B cell (primary cell): ENCODE measurements around the gene NPAS3. TPM values are rescaled to one million over a fixed set of nuclear protein-coding genes. Genes with fewer than 3 reads are reported as not detected.

Source experiments
- ATAC-seq: fragments of 200-7000 bp; cut with Tn5 transposase; one replicate; pipeline ENCODE4 v1.10.0; 2021; ENCODE audit warnings: low read depth, mild to moderate bottlenecking, moderate number of reproducible peaks, moderate library complexity
- CTCF ChIA-PET: fragments of 350-600 bp; sonication (Branson Sonifier 250); formaldehyde crosslinking; loops from one replicate; lab custom pipeline; 2021; ENCODE audit warnings: antibody characterized with exemption, inconsistent platforms; lab: Charles Lee
- POLR2A ChIA-PET: fragments of 350-600 bp; sonication (Branson Sonifier 250); formaldehyde crosslinking; loops from one replicate; lab custom pipeline; 2021; ENCODE audit warnings: antibody characterized with exemption; lab: Charles Lee
- DNase-seq: peaks from one replicate; pipeline ENCODE4 v3.0.0; 2013
- H2AFZ ChIP-seq: 2 replicates; pipeline ENCODE4 v1.6.1; 2012; ENCODE audit warnings: mild to moderate bottlenecking, low read depth, low read length; ENCODE audit not compliant: insufficient read depth, poor library complexity, severe bottlenecking
- H3K27ac ChIP-seq, 2 donors: 1 replicate in 1 of 2; 2 replicates in 1 of 2; pipeline ENCODE4 v1.5.1; 2012 to 2013; ENCODE audit warnings: low read length in 2 of 2, mild to moderate bottlenecking in 2 of 2, moderate library complexity in 1 of 2
- H3K27me3 ChIP-seq, 4 experiments: fragments of 200-600 bp in 1 of 4; sonication (generic) in 1 of 4; replicated peaks in 1 of 4; 1 replicate in 2 of 4; 2 replicates in 2 of 4; pipeline versions ENCODE4 v1.6.1 to v1.7.0; 2013 to 2016; ENCODE audit warnings: low read length in 3 of 4, mild to moderate bottlenecking in 2 of 4, mixed read lengths in 1 of 4, moderate library complexity in 1 of 4; ENCODE audit not compliant: insufficient read depth in 4 of 4, control insufficient read depth in 3 of 4; ENCODE audit errors: control extremely low read depth in 1 of 4
- H3K36me3 ChIP-seq, 2 experiments: replicated peaks in 1 of 2; 1 replicate in 1 of 2; 2 replicates in 1 of 2; pipeline versions ENCODE4 v1.6.1 to v1.7.1; 2013; ENCODE audit warnings: low read length in 1 of 2; ENCODE audit not compliant: insufficient read depth in 2 of 2, control insufficient read depth in 1 of 2; ENCODE audit errors: control extremely low read depth in 1 of 2, extremely low read depth in 1 of 2
- H3K4me1 ChIP-seq, 2 donors: fragments of 200-600 bp in 1 of 2; sonication (generic) in 1 of 2; 1 replicate in 1 of 2; 2 replicates in 1 of 2; pipeline versions ENCODE4 v1.5.1 to v1.6.1; 2013 to 2017; ENCODE audit warnings: low read length in 2 of 2; ENCODE audit not compliant: control insufficient read depth in 2 of 2, insufficient read depth in 2 of 2
- H3K4me2 ChIP-seq: replicated peaks from 2 replicates; pipeline ENCODE3; 2012; ENCODE audit warnings: mild to moderate bottlenecking, low read depth, low read length; ENCODE audit not compliant: poor library complexity, severe bottlenecking
- H3K4me3 ChIP-seq, 5 experiments: fragments of 200-600 bp in 1 of 5; sonication (generic) in 1 of 5; 1 replicate in 3 of 5; 2 replicates in 2 of 5; pipeline versions ENCODE4 v1.5.1 to v1.7.0; 2011 to 2016; ENCODE audit warnings: low read length in 4 of 5, mild to moderate bottlenecking in 4 of 5, low read depth in 2 of 5, control low read depth in 1 of 5, moderate library complexity in 1 of 5; ENCODE audit not compliant: insufficient read depth in 1 of 5; ENCODE audit errors: control extremely low read depth in 1 of 5, extremely low read depth in 1 of 5
- H3K79me2 ChIP-seq: fragments of 200-600 bp; sonication (generic); one replicate; pipeline ENCODE4 v1.6.0; 2016; ENCODE audit warnings: low read length; ENCODE audit not compliant: control insufficient read depth, insufficient read depth
- H3K9ac ChIP-seq: fragments of 200-600 bp; sonication (generic); 2 replicates; pipeline ENCODE4 v1.6.1; 2017; ENCODE audit warnings: mild to moderate bottlenecking, low read length, moderate library complexity
- H3K9me3 ChIP-seq, 3 donors: one replicate each; pipeline versions ENCODE4 v1.6.1 to v1.7.1; 2013; ENCODE audit warnings: low read length in 2 of 3; ENCODE audit not compliant: control insufficient read depth in 2 of 3, insufficient read depth in 1 of 3; ENCODE audit errors: control extremely low read depth in 1 of 3
- H4K20me1 ChIP-seq: 2 replicates; pipeline ENCODE4 v1.6.0; 2012; ENCODE audit warnings: mild to moderate bottlenecking, low read length; ENCODE audit not compliant: insufficient read depth, control insufficient read depth, poor library complexity, severe bottlenecking
- H3K27ac Mint-ChIP-seq: one replicate; pipeline ENCODE4 v1.8.0; 2021; ENCODE audit warnings: mixed read lengths
- H3K27me3 Mint-ChIP-seq: one replicate; pipeline ENCODE4 v1.8.0; 2021; ENCODE audit warnings: mixed read lengths
- H3K4me1 Mint-ChIP-seq: one replicate; pipeline ENCODE4 v1.8.0; 2021; ENCODE audit warnings: mixed read lengths
- H3K4me3 Mint-ChIP-seq: one replicate; pipeline ENCODE4 v1.8.0; 2021; ENCODE audit warnings: mixed read lengths
- H3K9me3 Mint-ChIP-seq: one replicate; pipeline ENCODE4 v1.8.0; 2022; ENCODE audit warnings: mixed read lengths; ENCODE audit not compliant: insufficient read depth
- EZH2 ChIP-seq: IDR thresholded peaks from 2 replicates; pipeline ENCODE4 v1.6.1; 2012; ENCODE audit warnings: borderline replicate concordance, low read depth, mild to moderate bottlenecking, moderate library complexity, low read length; ENCODE audit not compliant: insufficient read depth, poor library complexity, severe bottlenecking
- WGBS: methylation state at CpG from one replicate; pipeline ENCODE4 v1.1.5; 2013; ENCODE audit warnings: missing lambda C conversion rate; ENCODE audit not compliant: insufficient coverage; 5-methylcytosine and 5-hydroxymethylcytosine counted together
- intact Hi-C: fragments of 100-400 bp; cut with micrococcal nuclease; formaldehyde crosslinking; loops from one replicate; pipeline ENCODE4 v1.10.0; 2022
- polyA plus RNA-seq: library from polyadenylated mRNA; depleted of rRNA; stranded (reverse); fragments of >200 nt; gene quantifications from 2 replicates; pipeline ENCODE4 v1.2.3, GENCODE V29; 2012
- total RNA-seq, 2 donors: library from RNA; stranded (reverse); fragments of 120-200 nt in 1 of 2; gene quantifications; 1 replicate in 1 of 2; 2 replicates in 1 of 2; pipeline versions ENCODE4 v1.2.3 to v1.2.4, GENCODE V29; 2013 to 2022
- TF ChIP-seq, protein P1 (sequence below): fragments of 200-600 bp; IDR thresholded peaks from one replicate; pipeline ENCODE4 v1.8.0; 2022; ENCODE audit warnings: antibody characterized with exemption, mild to moderate bottlenecking

The NPAS3 gene
- total and polyA plus RNA-seq, 2 donors (not counting 1 experiment from before 2014, with no cell fraction given) = not detected

- Histone ChIP-seq H3K4me3 (no peak overlapping the region), H3K4me1 (no peaks in the 10 kb centered on the region), H2AFZ (no peak overlapping the region), H3K36me3 (no peaks in the 10 kb centered on the region), H4K20me1 (no peaks in the 10 kb centered on the region), H3K27ac (no peak overlapping the region), H3K9ac (no peak overlapping the region), H3K9me3 (no peaks in the 10 kb centered on the region), H3K4me2 (no peak overlapping the region), H3K79me2 (no peaks in the 10 kb centered on the region), H3K27me3 (no peaks in the 10 kb centered on the region)
- Mint-ChIP-seq H3K4me1 (no peaks in the 10 kb centered on the region), H3K4me3 (no peak overlapping the region), H3K27ac (no peak overlapping the region), H3K9me3 (no peaks in the 10 kb centered on the region), H3K27me3 (no peaks in the 10 kb centered on the region)
- DNase-seq (no peak), ATAC-seq (no peak)
- intact Hi-C loops = no loop called here
- ChIA-PET CTCF (interaction anchor here (0.7 kb wide), 1 partner anchor 1770 kb away, joined by 3 read pairs; no protein-coding TSS in a partner anchor), POLR2A (no interaction called here)
- no CpG with 5 or more reads among the region's 2 CpGs for WGBS
- TF ChIP-seq EZH2 = no peak
- TF ChIP-seq, protein P1, sequence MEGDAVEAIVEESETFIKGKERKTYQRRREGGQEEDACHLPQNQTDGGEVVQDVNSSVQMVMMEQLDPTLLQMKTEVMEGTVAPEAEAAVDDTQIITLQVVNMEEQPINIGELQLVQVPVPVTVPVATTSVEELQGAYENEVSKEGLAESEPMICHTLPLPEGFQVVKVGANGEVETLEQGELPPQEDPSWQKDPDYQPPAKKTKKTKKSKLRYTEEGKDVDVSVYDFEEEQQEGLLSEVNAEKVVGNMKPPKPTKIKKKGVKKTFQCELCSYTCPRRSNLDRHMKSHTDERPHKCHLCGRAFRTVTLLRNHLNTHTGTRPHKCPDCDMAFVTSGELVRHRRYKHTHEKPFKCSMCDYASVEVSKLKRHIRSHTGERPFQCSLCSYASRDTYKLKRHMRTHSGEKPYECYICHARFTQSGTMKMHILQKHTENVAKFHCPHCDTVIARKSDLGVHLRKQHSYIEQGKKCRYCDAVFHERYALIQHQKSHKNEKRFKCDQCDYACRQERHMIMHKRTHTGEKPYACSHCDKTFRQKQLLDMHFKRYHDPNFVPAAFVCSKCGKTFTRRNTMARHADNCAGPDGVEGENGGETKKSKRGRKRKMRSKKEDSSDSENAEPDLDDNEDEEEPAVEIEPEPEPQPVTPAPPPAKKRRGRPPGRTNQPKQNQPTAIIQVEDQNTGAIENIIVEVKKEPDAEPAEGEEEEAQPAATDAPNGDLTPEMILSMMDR = no peak
These were observed 78.3 kb downstream of the NPAS3 start for GRCh38 chr14:33017016-33017415.

- no peaks in the 10 kb centered on the region for H4K20me1 ChIP-seq
- no peaks in the 10 kb centered on the region for H3K4me1 ChIP-seq
- H3K27ac Mint-ChIP-seq = no peak overlapping the region
- no peak for ATAC-seq
- WGBS = no CpG with 5 or more reads among the region's 3 CpGs
- no peaks in the 10 kb centered on the region for H3K36me3 ChIP-seq
- H2AFZ ChIP-seq = no peak overlapping the region
- DNase-seq = no peak
- POLR2A ChIA-PET = no interaction called here
- no peaks in the 10 kb centered on the region for H3K27me3 Mint-ChIP-seq
- no peaks in the 10 kb centered on the region for H3K27me3 ChIP-seq
- intact Hi-C loops = no loop called here
- no peaks in the 10 kb centered on the region for H3K9me3 ChIP-seq
- TF ChIP-seq EZH2 = no peak
- TF ChIP-seq, protein P1 = no peak
- no peak overlapping the region for H3K9ac ChIP-seq
- no peak overlapping the region for H3K4me3 ChIP-seq
- H3K4me2 ChIP-seq = no peak overlapping the region
- no peak overlapping the region for H3K27ac ChIP-seq
- no peak overlapping the region for H3K4me3 Mint-ChIP-seq
- H3K79me2 ChIP-seq = no peaks in the 10 kb centered on the region
- CTCF ChIA-PET = no interaction called here
- no peaks in the 10 kb centered on the region for H3K4me1 Mint-ChIP-seq
- no peaks in the 10 kb centered on the region for H3K9me3 Mint-ChIP-seq
These were observed 80.7 kb downstream of the NPAS3 start for GRCh38 chr14:33019346-33019745.
